ENCODE results near the gene ABCC11.

GRCh38 chr16:48206594-48207242 lies 40.6 kb downstream of the ABCC11 start:
- TF ChIP-seq, protein P1, sequence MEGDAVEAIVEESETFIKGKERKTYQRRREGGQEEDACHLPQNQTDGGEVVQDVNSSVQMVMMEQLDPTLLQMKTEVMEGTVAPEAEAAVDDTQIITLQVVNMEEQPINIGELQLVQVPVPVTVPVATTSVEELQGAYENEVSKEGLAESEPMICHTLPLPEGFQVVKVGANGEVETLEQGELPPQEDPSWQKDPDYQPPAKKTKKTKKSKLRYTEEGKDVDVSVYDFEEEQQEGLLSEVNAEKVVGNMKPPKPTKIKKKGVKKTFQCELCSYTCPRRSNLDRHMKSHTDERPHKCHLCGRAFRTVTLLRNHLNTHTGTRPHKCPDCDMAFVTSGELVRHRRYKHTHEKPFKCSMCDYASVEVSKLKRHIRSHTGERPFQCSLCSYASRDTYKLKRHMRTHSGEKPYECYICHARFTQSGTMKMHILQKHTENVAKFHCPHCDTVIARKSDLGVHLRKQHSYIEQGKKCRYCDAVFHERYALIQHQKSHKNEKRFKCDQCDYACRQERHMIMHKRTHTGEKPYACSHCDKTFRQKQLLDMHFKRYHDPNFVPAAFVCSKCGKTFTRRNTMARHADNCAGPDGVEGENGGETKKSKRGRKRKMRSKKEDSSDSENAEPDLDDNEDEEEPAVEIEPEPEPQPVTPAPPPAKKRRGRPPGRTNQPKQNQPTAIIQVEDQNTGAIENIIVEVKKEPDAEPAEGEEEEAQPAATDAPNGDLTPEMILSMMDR (conservative IDR thresholded peaks at IDR 0.05 in 1 of 2, IDR thresholded peaks at IDR 0.05 in 1 of 2; ENCODE audit: extremely low read depth in 1 of 2, insufficient read depth in 1 of 2, low read depth in 1 of 2, low read length in 2 of 2), result no peak
- TF ChIP-seq EZH2 (IDR thresholded peaks at IDR 0.05; ENCODE audit: borderline replicate concordance, low read length), result no peak
